ENCODE measurements around the gene EDEM1.
"Not testable (repeated sequence)": the region's sequence is repeated elsewhere in the genome, so short reads cannot be mapped to it uniquely, and the experiment has no call there.

Gene EDEM1

GRCh38 chr3:5181469-5182141 is 5.9 kb upstream of the EDEM1 start:
- Histone ChIP-seq H3K4me1 (ENCODE audit: control insufficient read depth, insufficient read depth, low read length) (peaks cover 2% of the 10 kb centered on the region), H3K9ac (ENCODE audit: low read depth, low read length) (no peak overlapping the region), H3K36me3 (ENCODE audit: insufficient read depth, low read length) (peaks cover 43% of the 10 kb centered on the region), H3K27me3 (ENCODE audit: control insufficient read depth, insufficient read depth, low read length) (no peaks in the 10 kb centered on the region), H3K4me3 (ENCODE audit: low read length) (no peak overlapping the region), H3K9me3 (replicated peaks; ENCODE audit: low read length) (no peaks in the 10 kb centered on the region), H3K4me2 (ENCODE audit: low read length) (no peak overlapping the region)

DNA sequence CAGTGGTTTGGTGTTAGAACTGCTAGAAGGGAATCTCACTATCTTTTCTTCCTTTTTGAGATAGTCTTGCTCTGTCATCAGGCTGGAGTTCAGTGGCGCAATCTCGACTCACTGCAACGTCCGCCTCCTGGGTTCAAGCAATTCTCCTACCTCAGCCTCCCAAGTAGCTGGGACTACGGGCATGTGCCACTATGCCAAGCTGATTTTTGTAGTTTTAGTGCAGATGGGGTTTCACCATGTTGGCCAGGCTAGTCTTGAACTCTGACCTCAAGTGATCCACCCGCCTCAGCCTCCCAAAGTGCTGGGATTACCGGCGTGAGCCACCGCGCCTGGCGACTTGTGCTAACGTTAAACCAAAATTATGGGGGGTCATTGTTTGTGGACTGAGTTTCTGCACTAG is 3.8 kb upstream of the EDEM1 start:
- not testable (repeated sequence) for H3K9ac ChIP-seq (ENCODE audit: low read depth, low read length); H3K4me3 ChIP-seq (ENCODE audit: low read length); H3K4me2 ChIP-seq (ENCODE audit: low read length); H3K27me3 ChIP-seq (ENCODE audit: control insufficient read depth, insufficient read depth, low read length); H3K9me3 ChIP-seq (replicated peaks; ENCODE audit: low read length); H3K4me1 ChIP-seq (ENCODE audit: control insufficient read depth, insufficient read depth, low read length)
- H3K36me3 ChIP-seq (ENCODE audit: insufficient read depth, low read length) = peaks cover 31% of the 10 kb centered on the region

DNA sequence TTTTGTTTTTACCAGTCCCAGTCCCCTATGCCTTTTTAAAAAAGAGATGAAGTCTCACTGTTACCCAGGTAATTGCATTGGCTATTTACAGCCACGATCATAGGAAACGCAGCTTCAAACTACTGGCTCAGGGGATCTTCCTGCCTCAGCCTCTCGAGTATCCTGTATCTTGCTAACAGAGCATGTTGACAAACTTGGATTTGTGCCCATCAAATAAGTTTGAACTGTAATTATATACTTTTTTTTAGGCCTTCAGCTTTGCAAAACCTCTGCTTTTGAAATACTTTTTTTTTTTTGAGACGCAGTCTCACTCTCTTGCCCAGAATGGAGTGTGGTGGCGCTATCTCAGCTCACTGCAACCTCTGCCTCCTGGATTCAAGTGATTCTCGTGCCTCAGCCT is 3.0 kb upstream of the EDEM1 start:
- Histone ChIP-seq H3K4me2 (ENCODE audit: low read length) (no peak overlapping the region), H3K9ac (ENCODE audit: low read depth, low read length) (no peak overlapping the region), H3K27me3 (ENCODE audit: control insufficient read depth, insufficient read depth, low read length) (no peaks in the 10 kb centered on the region), H3K4me3 (ENCODE audit: low read length) (no peak overlapping the region), H3K4me1 (ENCODE audit: control insufficient read depth, insufficient read depth, low read length) (peaks cover 7% of the 10 kb centered on the region), H3K9me3 (replicated peaks; ENCODE audit: low read length) (no peaks in the 10 kb centered on the region), H3K36me3 (ENCODE audit: insufficient read depth, low read length) (peaks cover 24% of the 10 kb centered on the region)

- no peak overlapping the region for H3K9ac ChIP-seq (ENCODE audit: low read depth, low read length)
- H3K4me2 ChIP-seq (ENCODE audit: low read length) = no peak overlapping the region
- H3K27me3 ChIP-seq (ENCODE audit: control insufficient read depth, insufficient read depth, low read length) = no peaks in the 10 kb centered on the region
- peaks cover 18% of the 10 kb centered on the region for H3K36me3 ChIP-seq (ENCODE audit: insufficient read depth, low read length)
- H3K4me1 ChIP-seq (ENCODE audit: control insufficient read depth, insufficient read depth, low read length) = peaks cover 9% of the 10 kb centered on the region
- no peak overlapping the region for H3K4me3 ChIP-seq (ENCODE audit: low read length)
- no peaks in the 10 kb centered on the region for H3K9me3 ChIP-seq (replicated peaks; ENCODE audit: low read length)
Measured at GRCh38 chr3:5185093-5185673, 2.3 kb upstream of the EDEM1 start.

DNA sequence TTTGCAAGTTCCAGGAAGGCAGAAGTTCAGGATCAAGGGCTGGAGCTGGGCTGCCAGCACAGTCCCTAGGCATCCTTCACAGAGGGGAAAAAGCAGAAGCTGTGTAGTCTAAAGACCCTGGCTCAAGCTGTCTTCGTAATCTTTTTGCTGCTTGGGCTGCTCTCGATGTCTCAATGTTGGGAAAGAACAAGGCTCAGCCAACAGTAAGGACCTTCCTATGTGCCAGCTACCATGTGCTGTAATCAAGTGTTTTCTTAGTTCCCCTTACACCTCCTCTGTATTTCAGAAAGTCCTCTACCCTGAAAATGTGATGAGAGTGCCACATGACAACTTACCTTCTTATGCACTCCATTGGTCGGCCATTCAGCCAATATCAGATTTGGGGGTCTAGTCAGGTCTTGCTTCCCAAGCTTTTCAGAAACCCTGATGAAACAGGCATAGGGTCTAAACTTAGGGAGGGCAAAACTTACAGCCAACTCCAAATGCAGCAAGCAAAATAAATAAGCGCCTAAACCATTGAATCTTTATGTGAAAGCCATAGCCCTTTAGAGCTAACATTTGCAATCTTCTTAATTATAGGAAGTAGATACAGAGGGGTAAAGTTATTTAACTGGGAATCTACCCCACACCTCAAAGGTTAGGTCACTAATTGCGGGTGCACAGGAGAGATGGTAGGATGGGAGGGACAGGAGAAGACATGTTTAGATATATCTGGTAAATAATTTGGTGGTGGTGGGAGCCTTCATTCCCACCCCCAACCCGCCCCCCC is 1.2 kb upstream of the EDEM1 start:
- H3K4me2 ChIP-seq (ENCODE audit: low read length) = peak overlapping the region; percentile 97
- peaks cover 11% of the 10 kb centered on the region for H3K36me3 ChIP-seq (ENCODE audit: insufficient read depth, low read length)
- H3K4me3 ChIP-seq (ENCODE audit: low read length) = peak overlapping the region; percentile 80
- H3K27me3 ChIP-seq (ENCODE audit: control insufficient read depth, insufficient read depth, low read length) = no peaks in the 10 kb centered on the region
- H3K9ac ChIP-seq (ENCODE audit: low read depth, low read length) = peak overlapping the region; percentile 91
- no peaks in the 10 kb centered on the region for H3K9me3 ChIP-seq (replicated peaks; ENCODE audit: low read length)
- H3K4me1 ChIP-seq (ENCODE audit: control insufficient read depth, insufficient read depth, low read length) = peaks cover 12% of the 10 kb centered on the region

GRCh38 chr3:5186858-5187155 is 700 bp upstream of the EDEM1 start:
- peak overlapping the region; percentile 97 for H3K4me2 ChIP-seq (ENCODE audit: low read length)
- peak overlapping the region; percentile 91 for H3K9ac ChIP-seq (ENCODE audit: low read depth, low read length)
- peaks cover 12% of the 10 kb centered on the region for H3K4me1 ChIP-seq (ENCODE audit: control insufficient read depth, insufficient read depth, low read length)
- peak overlapping the region; percentile 80 for H3K4me3 ChIP-seq (ENCODE audit: low read length)
- H3K27me3 ChIP-seq (ENCODE audit: control insufficient read depth, insufficient read depth, low read length) = no peaks in the 10 kb centered on the region
- peaks cover 6% of the 10 kb centered on the region for H3K36me3 ChIP-seq (ENCODE audit: insufficient read depth, low read length)
- H3K9me3 ChIP-seq (replicated peaks; ENCODE audit: low read length) = no peaks in the 10 kb centered on the region

- Histone ChIP-seq H3K27me3 (ENCODE audit: control insufficient read depth, insufficient read depth, low read length) (no peaks in the 10 kb centered on the region), H3K4me1 (ENCODE audit: control insufficient read depth, insufficient read depth, low read length) (peaks cover 12% of the 10 kb centered on the region), H3K4me3 (ENCODE audit: low read length) (peak overlapping the region; percentile 99)
Measured at GRCh38 chr3:5187920-5188418, 462 bp downstream of the EDEM1 start.

DNA sequence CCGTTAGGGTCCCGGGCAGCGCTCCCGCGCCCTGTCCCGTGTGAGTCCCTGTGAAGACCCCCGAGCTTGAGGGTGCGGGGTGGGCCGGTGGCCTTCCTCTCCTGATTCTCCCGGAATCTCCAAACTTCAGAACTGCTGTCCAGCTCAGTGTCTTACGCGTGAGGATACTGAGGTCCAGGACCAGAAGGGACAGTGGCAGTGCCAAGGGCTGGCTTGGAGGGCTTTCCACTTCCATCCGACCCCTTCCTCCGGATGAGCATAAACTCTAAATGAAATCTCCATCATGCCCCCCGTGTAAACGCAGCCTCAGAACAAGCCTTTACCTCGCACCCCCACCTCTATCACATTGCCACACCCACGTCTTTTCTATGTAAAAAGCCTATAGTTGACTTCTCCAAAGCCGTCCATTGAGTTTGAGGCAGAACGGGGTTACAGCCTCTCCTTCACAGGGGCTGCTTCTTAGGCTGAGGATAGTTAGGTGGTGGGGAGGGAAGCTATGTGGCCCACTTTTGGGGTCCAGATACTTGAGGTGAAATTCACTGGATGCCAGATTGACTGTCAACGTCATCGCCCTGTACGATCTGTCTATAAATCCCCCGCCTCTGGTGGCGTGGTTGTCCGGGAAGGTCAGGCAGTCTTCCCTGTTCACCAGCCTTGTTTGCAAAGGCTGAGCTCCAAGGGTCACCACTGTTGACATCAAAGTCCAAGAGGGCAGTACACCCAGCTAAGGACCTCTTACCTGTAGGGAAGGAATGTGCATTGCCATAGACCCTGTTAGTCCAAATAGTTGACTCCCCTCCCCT is 1.1 kb downstream of the EDEM1 start:
- Histone ChIP-seq H3K36me3 (ENCODE audit: insufficient read depth, low read length) (no peaks in the 10 kb centered on the region), H3K4me1 (ENCODE audit: control insufficient read depth, insufficient read depth, low read length) (peaks cover 12% of the 10 kb centered on the region), H3K4me3 (ENCODE audit: low read length) (peak overlapping the region; percentile 99), H3K9me3 (replicated peaks; ENCODE audit: low read length) (no peaks in the 10 kb centered on the region), H3K4me2 (ENCODE audit: low read length) (peak overlapping the region; percentile 91), H3K9ac (ENCODE audit: low read depth, low read length) (peak overlapping the region; percentile 97), H3K27me3 (ENCODE audit: control insufficient read depth, insufficient read depth, low read length) (no peaks in the 10 kb centered on the region)

More at GRCh38 chr3:5187920-5188418, 462 bp downstream of the EDEM1 start:
- peak overlapping the region; percentile 91 for H3K4me2 ChIP-seq (ENCODE audit: low read length)
- peak overlapping the region; percentile 97 for H3K9ac ChIP-seq (ENCODE audit: low read depth, low read length)
- no peaks in the 10 kb centered on the region for H3K9me3 ChIP-seq (replicated peaks; ENCODE audit: low read length)
- no peaks in the 10 kb centered on the region for H3K36me3 ChIP-seq (ENCODE audit: insufficient read depth, low read length)

- H3K4me1 ChIP-seq (ENCODE audit: control insufficient read depth, insufficient read depth, low read length) = peaks cover 26% of the 10 kb centered on the region
- H3K4me3 ChIP-seq (ENCODE audit: low read length) = no peak overlapping the region
- H3K4me2 ChIP-seq (ENCODE audit: low read length) = peak overlapping the region; percentile 91
- H3K36me3 ChIP-seq (ENCODE audit: insufficient read depth, low read length) = peaks cover 5% of the 10 kb centered on the region
- no peaks in the 10 kb centered on the region for H3K27me3 ChIP-seq (ENCODE audit: control insufficient read depth, insufficient read depth, low read length)
- H3K9me3 ChIP-seq (replicated peaks; ENCODE audit: low read length) = no peaks in the 10 kb centered on the region
- no peak overlapping the region for H3K9ac ChIP-seq (ENCODE audit: low read depth, low read length)
Measured at GRCh38 chr3:5190147-5190791, 2.8 kb downstream of the EDEM1 start.

- H3K36me3 ChIP-seq (ENCODE audit: insufficient read depth, low read length) = peaks cover 5% of the 10 kb centered on the region
- no peak overlapping the region for H3K4me3 ChIP-seq (ENCODE audit: low read length)
- no peaks in the 10 kb centered on the region for H3K9me3 ChIP-seq (replicated peaks; ENCODE audit: low read length)
- no peak overlapping the region for H3K9ac ChIP-seq (ENCODE audit: low read depth, low read length)
- no peak overlapping the region for H3K4me2 ChIP-seq (ENCODE audit: low read length)
- no peaks in the 10 kb centered on the region for H3K27me3 ChIP-seq (ENCODE audit: control insufficient read depth, insufficient read depth, low read length)
- H3K4me1 ChIP-seq (ENCODE audit: control insufficient read depth, insufficient read depth, low read length) = peaks cover 31% of the 10 kb centered on the region
Measured at GRCh38 chr3:5191555-5192304, 4.2 kb downstream of the EDEM1 start.
